ENCODE data around the gene CREB3L1.
A peak's percentile ranks its signal among the peaks of the same experiment; 100 is the strongest.

Gene CREB3L1

GRCh38 chr11:46327829-46328228 is 50.4 kb downstream of the CREB3L1 start:
- no peak for DNase-seq (ENCODE audit: low spot score)

- no peak for DNase-seq (ENCODE audit: low spot score)
Measured at GRCh38 chr11:46330154-46330553, 52.7 kb downstream of the CREB3L1 start.

GRCh38 chr11:46330563-46331281 is 53.3 kb downstream of the CREB3L1 start:
- no peak for DNase-seq (ENCODE audit: low spot score)

GRCh38 chr11:46331282-46331984 is 54.0 kb downstream of the CREB3L1 start:
- DNase-seq (ENCODE audit: low spot score), result no peak

- DNase-seq (ENCODE audit: low spot score), result no peak
Measured at GRCh38 chr11:46332093-46332567, 54.7 kb downstream of the CREB3L1 start.

- no peak for DNase-seq (ENCODE audit: low spot score)
Measured at GRCh38 chr11:46332568-46333393, 55.3 kb downstream of the CREB3L1 start.

GRCh38 chr11:46333394-46333947 is 56.0 kb downstream of the CREB3L1 start:
- no peak for DNase-seq (ENCODE audit: low spot score)

- no peak for DNase-seq (ENCODE audit: low spot score)
Measured at GRCh38 chr11:46334211-46334610, 56.7 kb downstream of the CREB3L1 start.

GRCh38 chr11:46335271-46335670 is 57.8 kb downstream of the CREB3L1 start:
- no peak for DNase-seq (ENCODE audit: low spot score)

GRCh38 chr11:46335890-46336562 is 58.6 kb downstream of the CREB3L1 start:
- DNase-seq (ENCODE audit: low spot score), result peak; percentile 56

GRCh38 chr11:46336563-46337180 is 59.2 kb downstream of the CREB3L1 start:
- no peak for DNase-seq (ENCODE audit: low spot score)

- DNase-seq (ENCODE audit: low spot score), result no peak
Measured at GRCh38 chr11:46337626-46338345, 60.3 kb downstream of the CREB3L1 start.

- no peak for DNase-seq (ENCODE audit: low spot score)
Measured at GRCh38 chr11:46338636-46338987, 61.1 kb downstream of the CREB3L1 start.

GRCh38 chr11:46338988-46339666 is 61.7 kb downstream of the CREB3L1 start:
- peak; percentile 33 for DNase-seq (ENCODE audit: low spot score)

- no peak for DNase-seq (ENCODE audit: low spot score)
Measured at GRCh38 chr11:46339816-46340215, 62.4 kb downstream of the CREB3L1 start.

- no peak for DNase-seq (ENCODE audit: low spot score)
Measured at GRCh38 chr11:46341454-46341853, 64.0 kb downstream of the CREB3L1 start.

- no peak for DNase-seq (ENCODE audit: low spot score)
Measured at GRCh38 chr11:46342239-46342638, 64.8 kb downstream of the CREB3L1 start.

- no peak for DNase-seq (ENCODE audit: low spot score)
Measured at GRCh38 chr11:46343520-46343919, 66.1 kb downstream of the CREB3L1 start.

- DNase-seq (ENCODE audit: low spot score), result peak; percentile 34
Measured at GRCh38 chr11:46345131-46345597, 67.7 kb downstream of the CREB3L1 start.

Measured in globus pallidus (tissue), 1 donor.